ENCODE data around the gene CPLX3. TPM values are rescaled to one million over a fixed set of nuclear protein-coding genes. Genes with fewer than 3 reads are reported as not detected.

Gene CPLX3
- polyA plus RNA-seq, 1 donor from 2014 or later = 0.27 TPM

- Histone ChIP-seq H4K20me1 (ENCODE audit: insufficient read depth) (no peaks in the 10 kb centered on the region), H3K36me3 (ENCODE audit: insufficient read depth, low read length) (no peaks in the 10 kb centered on the region), H3K9me3 (ENCODE audit: low read length) (no peaks in the 10 kb centered on the region), H2AFZ (ENCODE audit: low read depth, low read length) (peak overlapping the region; percentile 40), H3K4me2 (ENCODE audit: low read length) (peak overlapping the region; percentile 52), H3K9me2 (ENCODE audit: insufficient read depth, low read length) (no peaks in the 10 kb centered on the region), H3K27me3 (ENCODE audit: insufficient read depth, low read depth, low read length) (no peaks in the 10 kb centered on the region), H3K9ac (ENCODE audit: low read length) (peak overlapping the region; percentile 61), H3K4me3 (ENCODE audit: low read length) (peak overlapping the region; percentile 99), H3F3A (ENCODE audit: insufficient read depth, low read length, poor library complexity, severe bottlenecking) (no peaks in the 10 kb centered on the region), H3K27ac (ENCODE audit: low read length) (peak overlapping the region; percentile 50), H3K79me2 (replicated peaks; ENCODE audit: insufficient read depth, low read length) (no peaks in the 10 kb centered on the region)
- TF ChIP-seq POLR2AphosphoS5 (IDR thresholded peaks at IDR 0.05) = no peak
- no peak for TF ChIP-seq EZH2 (IDR thresholded peaks at IDR 0.05; ENCODE audit: borderline replicate concordance, insufficient read depth, low read length, poor library complexity, severe bottlenecking)
- TF ChIP-seq RAD21 (conservative IDR thresholded peaks at IDR 0.05) = no peak
- TF ChIP-seq MXI1 (conservative IDR thresholded peaks at IDR 0.05; ENCODE audit: poor library complexity, severe bottlenecking) = no peak
Observed at GRCh38 chr15:74843445-74843828, 17.0 kb downstream of the CPLX3 start.

- Histone ChIP-seq H3K4me2 (ENCODE audit: low read length) (no peak overlapping the region), H3F3A (ENCODE audit: insufficient read depth, low read length, poor library complexity, severe bottlenecking) (no peaks in the 10 kb centered on the region), H3K4me3 (ENCODE audit: low read length) (peak overlapping the region; percentile 99), H3K27ac (ENCODE audit: low read length) (no peak overlapping the region), H3K79me2 (replicated peaks; ENCODE audit: insufficient read depth, low read length) (no peaks in the 10 kb centered on the region), H3K36me3 (ENCODE audit: insufficient read depth, low read length) (no peaks in the 10 kb centered on the region), H3K27me3 (ENCODE audit: insufficient read depth, low read depth, low read length) (no peaks in the 10 kb centered on the region), H4K20me1 (ENCODE audit: insufficient read depth) (no peaks in the 10 kb centered on the region), H3K9ac (ENCODE audit: low read length) (peak overlapping the region; percentile 61), H3K9me3 (ENCODE audit: low read length) (no peaks in the 10 kb centered on the region), H3K9me2 (ENCODE audit: insufficient read depth, low read length) (no peaks in the 10 kb centered on the region), H2AFZ (ENCODE audit: low read depth, low read length) (no peak overlapping the region)
- no peak for TF ChIP-seq TAF1 (IDR thresholded peaks at IDR 0.05; ENCODE audit: low read depth)
- no peak for TF ChIP-seq REST (IDR thresholded peaks at IDR 0.05; ENCODE audit: borderline replicate concordance)
- TF ChIP-seq POLR2AphosphoS5 (IDR thresholded peaks at IDR 0.05) = no peak
Observed at GRCh38 chr15:74843891-74844299, 17.5 kb downstream of the CPLX3 start.

- Histone ChIP-seq H3K79me2 (replicated peaks; ENCODE audit: insufficient read depth, low read length) (no peaks in the 10 kb centered on the region), H3K27ac (ENCODE audit: low read length) (no peak overlapping the region), H3K9me2 (ENCODE audit: insufficient read depth, low read length) (no peaks in the 10 kb centered on the region), H3K9me3 (ENCODE audit: low read length) (no peaks in the 10 kb centered on the region), H3K4me3 (ENCODE audit: low read length) (no peak overlapping the region), H2AFZ (ENCODE audit: low read depth, low read length) (no peak overlapping the region), H3K4me2 (ENCODE audit: low read length) (no peak overlapping the region), H3K9ac (ENCODE audit: low read length) (no peak overlapping the region), H4K20me1 (ENCODE audit: insufficient read depth) (no peaks in the 10 kb centered on the region), H3K27me3 (ENCODE audit: insufficient read depth, low read depth, low read length) (no peaks in the 10 kb centered on the region), H3F3A (ENCODE audit: insufficient read depth, low read length, poor library complexity, severe bottlenecking) (no peaks in the 10 kb centered on the region), H3K36me3 (ENCODE audit: insufficient read depth, low read length) (no peaks in the 10 kb centered on the region)
- no peak for TF ChIP-seq POLR2AphosphoS5 (IDR thresholded peaks at IDR 0.05)
- TF ChIP-seq SMC3 (conservative IDR thresholded peaks at IDR 0.05; ENCODE audit: poor library complexity) = no peak
- TF ChIP-seq EZH2 (IDR thresholded peaks at IDR 0.05; ENCODE audit: borderline replicate concordance, insufficient read depth, low read length, poor library complexity, severe bottlenecking) = no peak
- TF ChIP-seq MXI1 (conservative IDR thresholded peaks at IDR 0.05; ENCODE audit: poor library complexity, severe bottlenecking) = no peak
- TF ChIP-seq CTCF (IDR thresholded peaks at IDR 0.05; ENCODE audit: poor library complexity, severe bottlenecking) = no peak
- no peak for TF ChIP-seq REST (IDR thresholded peaks at IDR 0.05; ENCODE audit: borderline replicate concordance)
- no peak for TF ChIP-seq EP300 (conservative IDR thresholded peaks at IDR 0.05; ENCODE audit: poor library complexity, severe bottlenecking)
- TF ChIP-seq RAD21 (conservative IDR thresholded peaks at IDR 0.05) = no peak
- no peak for TF ChIP-seq TAF1 (IDR thresholded peaks at IDR 0.05; ENCODE audit: low read depth)
Observed at GRCh38 chr15:74844319-74845207, 18.1 kb downstream of the CPLX3 start.
